GM12872 (cell line): ENCODE data around the gene ZNF777.

ENCODE experiments used
- CTCF ChIP-seq: IDR thresholded peaks from 3 replicates; pipeline ENCODE4 v1.5.1; 2011; ENCODE audit warnings: low read depth, mild to moderate bottlenecking, low read length, moderate library complexity; ENCODE audit not compliant: insufficient read depth

Gene ZNF777

GRCh38 chr7:149460493-149461277 is at the start of gene ZNF777:
ZNF777 (minus strand) TSS chr7:149461062; CDS start chr7:149456022, 5,040 bp downstream.
- peak; percentile 65 for TF ChIP-seq CTCF

GRCh38 chr7:149510248-149510647 is 49.4 kb upstream of the ZNF777 start:
- no peak for TF ChIP-seq CTCF

GRCh38 chr7:149509774-149510173 is 48.9 kb upstream of the ZNF777 start:
- TF ChIP-seq CTCF = no peak

GRCh38 chr7:149505551-149505950 is 44.7 kb upstream of the ZNF777 start:
- no peak for TF ChIP-seq CTCF

GRCh38 chr7:149501651-149502050 is 40.8 kb upstream of the ZNF777 start:
- no peak for TF ChIP-seq CTCF

- no peak for TF ChIP-seq CTCF
These were observed 40.0 kb upstream of the ZNF777 start for GRCh38 chr7:149500910-149501309.

GRCh38 chr7:149500201-149500600 is 39.3 kb upstream of the ZNF777 start:
- TF ChIP-seq CTCF = no peak

GRCh38 chr7:149498811-149499210 is 37.9 kb upstream of the ZNF777 start:
- no peak for TF ChIP-seq CTCF
